GM23338 (cell line): ENCODE results near the gene XRRA1. TPM values are rescaled to one million over a fixed set of nuclear protein-coding genes. Genes with fewer than 3 reads are reported as not detected.

Experiments used
- ATAC-seq: fragments of 200-7000 bp; cut with Tn5 transposase; 3 replicates; pipeline ENCODE4 v1.9.1; 2020
- DNase-seq: peaks from one replicate; pipeline ENCODE4 v3.0.0-alpha.2; 2015; ENCODE audit warnings: low spot score
- H2AFZ ChIP-seq: fragments of 200-600 bp; sonication (generic); 2 replicates; pipeline ENCODE4 v1.8.0; 2016; ENCODE audit warnings: antibody characterized with exemption, mild to moderate bottlenecking, moderate library complexity
- H3F3A ChIP-seq: fragments of 200-600 bp; sonication (generic); replicated peaks from 2 replicates; pipeline ENCODE4 v1.8.0; 2017; ENCODE audit warnings: antibody characterized with exemption, mixed run types, low read depth
- H3K27ac ChIP-seq: fragments of 200-600 bp; sonication (generic); 2 replicates; pipeline ENCODE4 v1.6.1; 2016; ENCODE audit warnings: low read depth
- H3K27me3 ChIP-seq: fragments of 200-600 bp; sonication (generic); 2 replicates; pipeline ENCODE4 v1.8.0; 2016; ENCODE audit warnings: mild to moderate bottlenecking, mixed run types, moderate library complexity; ENCODE audit not compliant: insufficient read depth
- H3K36me3 ChIP-seq: fragments of 200-600 bp; sonication (generic); 2 replicates; pipeline ENCODE4 v1.8.0; 2016; ENCODE audit warnings: mild to moderate bottlenecking; ENCODE audit not compliant: insufficient read depth
- H3K4me1 ChIP-seq: fragments of 200-600 bp; sonication (generic); 2 replicates; pipeline ENCODE4 v1.8.0; 2016; ENCODE audit warnings: mild to moderate bottlenecking, moderate library complexity; ENCODE audit not compliant: insufficient read depth
- H3K4me2 ChIP-seq: fragments of 200-600 bp; sonication (generic); 2 replicates; pipeline ENCODE4 v1.7.1; 2017; ENCODE audit warnings: mixed run types
- H3K4me3 ChIP-seq: fragments of 200-600 bp; sonication (generic); 2 replicates; pipeline ENCODE4 v1.6.1; 2016; ENCODE audit warnings: mixed run types
- H3K79me2 ChIP-seq: fragments of 200-600 bp; sonication (generic); replicated peaks from 2 replicates; pipeline ENCODE4 v1.8.0; 2017; ENCODE audit warnings: mild to moderate bottlenecking; ENCODE audit not compliant: insufficient read depth
- H3K9me2 ChIP-seq: fragments of 200-600 bp; sonication (generic); 2 replicates; pipeline ENCODE4 v1.8.0; 2017; ENCODE audit not compliant: insufficient read depth
- H4K20me1 ChIP-seq: fragments of 200-600 bp; sonication (generic); replicated peaks from 2 replicates; pipeline ENCODE4 v1.8.0; 2017; ENCODE audit warnings: mild to moderate bottlenecking; ENCODE audit not compliant: insufficient read depth
- H3K27ac Mint-ChIP-seq: 2 replicates; pipeline ENCODE4 v1.8.0; 2020; ENCODE audit warnings: inconsistent platforms, mild to moderate bottlenecking, moderate library complexity, mixed read lengths
- H3K27me3 Mint-ChIP-seq: 3 replicates; pipeline ENCODE4 v1.8.0; 2022; ENCODE audit warnings: low read depth, mild to moderate bottlenecking, moderate library complexity, mixed read lengths, inconsistent platforms; ENCODE audit not compliant: insufficient read depth, poor library complexity
- H3K36me3 Mint-ChIP-seq: 3 replicates; pipeline ENCODE4 v1.8.0; 2021; ENCODE audit warnings: low read depth, mild to moderate bottlenecking, inconsistent platforms, moderate library complexity, mixed read lengths
- H3K4me1 Mint-ChIP-seq: 3 replicates; pipeline ENCODE4 v1.8.0; 2020; ENCODE audit warnings: mild to moderate bottlenecking, inconsistent platforms, mixed read lengths
- H3K4me3 Mint-ChIP-seq: 3 replicates; pipeline ENCODE4 v1.8.0; 2021; ENCODE audit warnings: moderate library complexity, mild to moderate bottlenecking, inconsistent platforms, mixed read lengths
- H3K9me3 Mint-ChIP-seq: 3 replicates; pipeline ENCODE4 v1.8.0; 2020; ENCODE audit warnings: moderate library complexity, mild to moderate bottlenecking, inconsistent platforms, mixed read lengths
- CREB1 ChIP-seq: fragments of 250-450 bp; sonication (Bioruptor Pico); IDR thresholded peaks from 2 replicates; pipeline ENCODE4 v1.5.0; 2020; ENCODE audit warnings: low read depth, mild to moderate bottlenecking, moderate library complexity
- EZH2 ChIP-seq: fragments of 200-600 bp; sonication (generic); IDR thresholded peaks from one replicate; pipeline ENCODE4 v1.8.0; 2017; ENCODE audit warnings: antibody characterized with exemption, mild to moderate bottlenecking, low read depth; ENCODE audit not compliant: unreplicated experiment
- EZH2phosphoT487 ChIP-seq: fragments of 200-600 bp; sonication (generic); IDR thresholded peaks from one replicate; pipeline ENCODE4 v1.8.1; 2018; ENCODE audit warnings: antibody characterized with exemption; ENCODE audit not compliant: unreplicated experiment
- JUNB ChIP-seq: IDR thresholded peaks from one replicate; pipeline ENCODE4 v1.6.1; 2016; ENCODE audit warnings: antibody characterized with exemption; ENCODE audit not compliant: unreplicated experiment
- NANOG ChIP-seq: IDR thresholded peaks from 2 replicates; pipeline ENCODE4 v1.6.1; 2016; ENCODE audit warnings: antibody characterized with exemption, borderline replicate concordance
- POLR2AphosphoS5 ChIP-seq: IDR thresholded peaks from 2 replicates; pipeline ENCODE4 v1.6.1; 2016; ENCODE audit warnings: antibody characterized with exemption, low read depth
- STAT1 ChIP-seq: IDR thresholded peaks from one replicate; pipeline ENCODE4 v1.6.1; 2016; ENCODE audit warnings: antibody characterized with exemption; ENCODE audit not compliant: unreplicated experiment
- ZNF114 ChIP-seq: fragments of 250-450 bp; sonication (Bioruptor Pico); IDR thresholded peaks from 2 replicates; pipeline ENCODE4 v1.5.0; 2020; ENCODE audit warnings: mild to moderate bottlenecking, moderate library complexity
- ZNF331 ChIP-seq: fragments of 250-450 bp; sonication (Bioruptor Pico); IDR thresholded peaks from 2 replicates; pipeline ENCODE4 v1.5.0; 2020; ENCODE audit warnings: low read depth, mild to moderate bottlenecking, moderate library complexity
- polyA plus RNA-seq: library from polyadenylated mRNA; unstranded; fragments of >200 nt; fragmentation: Nextera tagmentation; extraction: Ambion mirVana; gene quantifications from 2 replicates; pipeline ENCODE4 v1.2.1, GENCODE V29; 2016
- total RNA-seq: library from RNA; depleted of rRNA; stranded (reverse); fragments of >200 nt; shearing (Covaris generic); gene quantifications from 2 replicates; pipeline ENCODE4 v1.2.3, GENCODE V29; 2014
- TF ChIP-seq, protein P1 (sequence below): IDR thresholded peaks from one replicate; pipeline ENCODE4 v1.6.1; 2018; ENCODE audit warnings: antibody characterized with exemption; ENCODE audit not compliant: unreplicated experiment
- TF ChIP-seq, protein P2 (sequence below), 2 experiments: fragments of 200-600 bp in 1 of 2; sonication (generic) in 1 of 2; conservative IDR thresholded peaks; 2 replicates each; pipeline versions ENCODE4 v1.5.1 to v1.6.1; 2016 to 2017; ENCODE audit warnings: antibody characterized with exemption in 2 of 2, low read depth in 2 of 2, mild to moderate bottlenecking in 2 of 2, moderate library complexity in 1 of 2
- TF ChIP-seq, protein P3 (sequence below): IDR thresholded peaks from 2 replicates; pipeline ENCODE4 v1.6.1; 2016; ENCODE audit warnings: antibody characterized with exemption
- TF ChIP-seq, protein P4 (sequence below): fragments of 250-450 bp; sonication (Bioruptor Pico); IDR thresholded peaks from 2 replicates; pipeline ENCODE4 v1.5.0; 2020; ENCODE audit warnings: mild to moderate bottlenecking, moderate library complexity

XRRA1 gene
- total and polyA plus RNA-seq, 2 experiments from 2014 or later: 4.9 to 5.4 TPM

DNA sequence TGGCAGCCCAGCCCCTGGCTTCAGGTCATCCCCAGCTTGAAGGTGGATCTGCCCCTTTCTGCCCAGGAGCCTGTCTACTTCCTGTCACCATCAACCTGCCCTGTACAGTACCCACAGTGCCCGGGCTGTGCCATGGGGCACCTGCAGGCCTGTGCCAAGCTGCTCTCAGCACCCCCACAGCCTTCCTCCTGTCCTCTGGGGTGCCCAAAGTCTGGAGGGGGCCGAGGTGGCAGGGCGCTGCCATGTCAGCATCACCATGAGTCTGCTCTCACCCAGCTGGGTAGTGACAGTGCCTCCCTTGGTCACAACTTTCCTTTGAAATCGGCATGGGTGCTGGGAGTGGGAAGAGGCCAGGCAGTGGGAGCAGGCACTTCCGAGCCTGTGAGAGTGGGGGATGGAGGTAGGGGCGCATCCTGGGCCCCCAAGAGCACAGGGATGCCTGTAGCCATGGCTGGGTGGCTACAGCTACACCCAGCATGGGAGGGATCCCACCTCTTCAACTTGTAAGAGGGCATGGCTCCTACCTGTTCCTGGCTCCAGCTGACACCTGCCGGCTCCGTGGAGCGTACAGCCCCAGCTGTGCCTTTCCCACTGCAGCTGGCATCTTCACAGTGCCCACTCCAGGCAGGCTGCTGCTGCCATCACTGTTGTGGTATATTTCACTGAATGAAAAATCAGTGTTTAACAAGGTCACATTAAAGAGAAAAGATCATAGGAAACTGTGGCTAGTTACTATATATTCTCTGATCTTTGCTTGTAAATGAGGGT lies 157.4 kb downstream of the XRRA1 start:
- Histone ChIP-seq H2AFZ (no peak overlapping the region), H3K27me3 (no peaks in the 10 kb centered on the region), H3K4me3 (no peak overlapping the region), H3K9me2 (no peaks in the 10 kb centered on the region), H3K36me3 (peaks cover 8% of the 10 kb centered on the region; the same call in 1 of the 2 replicates), H3F3A (no peaks in the 10 kb centered on the region), H4K20me1 (no peaks in the 10 kb centered on the region; the same call in 1 of the 2 replicates), H3K4me2 (no peak overlapping the region), H3K79me2 (peaks cover 20% of the 10 kb centered on the region), H3K27ac (no peak overlapping the region), H3K4me1 (no peaks in the 10 kb centered on the region)
- H3K36me3 Mint-ChIP-seq: peaks cover 58% of the 10 kb centered on the region
- no peak for ATAC-seq
- no peaks in the 10 kb centered on the region for H3K27me3 Mint-ChIP-seq
- TF ChIP-seq EZH2 (no peak), STAT1 (no peak), ZNF114 (CRISPR knock-in tag) (no peak), ZNF331 (CRISPR knock-in tag) (no peak), EZH2phosphoT487 (no peak), NANOG (no peak), JUNB (no peak), POLR2AphosphoS5 (no peak), CREB1 (CRISPR knock-in tag) (no peak)
- TF ChIP-seq, protein P1, sequence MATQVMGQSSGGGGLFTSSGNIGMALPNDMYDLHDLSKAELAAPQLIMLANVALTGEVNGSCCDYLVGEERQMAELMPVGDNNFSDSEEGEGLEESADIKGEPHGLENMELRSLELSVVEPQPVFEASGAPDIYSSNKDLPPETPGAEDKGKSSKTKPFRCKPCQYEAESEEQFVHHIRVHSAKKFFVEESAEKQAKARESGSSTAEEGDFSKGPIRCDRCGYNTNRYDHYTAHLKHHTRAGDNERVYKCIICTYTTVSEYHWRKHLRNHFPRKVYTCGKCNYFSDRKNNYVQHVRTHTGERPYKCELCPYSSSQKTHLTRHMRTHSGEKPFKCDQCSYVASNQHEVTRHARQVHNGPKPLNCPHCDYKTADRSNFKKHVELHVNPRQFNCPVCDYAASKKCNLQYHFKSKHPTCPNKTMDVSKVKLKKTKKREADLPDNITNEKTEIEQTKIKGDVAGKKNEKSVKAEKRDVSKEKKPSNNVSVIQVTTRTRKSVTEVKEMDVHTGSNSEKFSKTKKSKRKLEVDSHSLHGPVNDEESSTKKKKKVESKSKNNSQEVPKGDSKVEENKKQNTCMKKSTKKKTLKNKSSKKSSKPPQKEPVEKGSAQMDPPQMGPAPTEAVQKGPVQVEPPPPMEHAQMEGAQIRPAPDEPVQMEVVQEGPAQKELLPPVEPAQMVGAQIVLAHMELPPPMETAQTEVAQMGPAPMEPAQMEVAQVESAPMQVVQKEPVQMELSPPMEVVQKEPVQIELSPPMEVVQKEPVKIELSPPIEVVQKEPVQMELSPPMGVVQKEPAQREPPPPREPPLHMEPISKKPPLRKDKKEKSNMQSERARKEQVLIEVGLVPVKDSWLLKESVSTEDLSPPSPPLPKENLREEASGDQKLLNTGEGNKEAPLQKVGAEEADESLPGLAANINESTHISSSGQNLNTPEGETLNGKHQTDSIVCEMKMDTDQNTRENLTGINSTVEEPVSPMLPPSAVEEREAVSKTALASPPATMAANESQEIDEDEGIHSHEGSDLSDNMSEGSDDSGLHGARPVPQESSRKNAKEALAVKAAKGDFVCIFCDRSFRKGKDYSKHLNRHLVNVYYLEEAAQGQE: no peak
- TF ChIP-seq, protein P2, sequence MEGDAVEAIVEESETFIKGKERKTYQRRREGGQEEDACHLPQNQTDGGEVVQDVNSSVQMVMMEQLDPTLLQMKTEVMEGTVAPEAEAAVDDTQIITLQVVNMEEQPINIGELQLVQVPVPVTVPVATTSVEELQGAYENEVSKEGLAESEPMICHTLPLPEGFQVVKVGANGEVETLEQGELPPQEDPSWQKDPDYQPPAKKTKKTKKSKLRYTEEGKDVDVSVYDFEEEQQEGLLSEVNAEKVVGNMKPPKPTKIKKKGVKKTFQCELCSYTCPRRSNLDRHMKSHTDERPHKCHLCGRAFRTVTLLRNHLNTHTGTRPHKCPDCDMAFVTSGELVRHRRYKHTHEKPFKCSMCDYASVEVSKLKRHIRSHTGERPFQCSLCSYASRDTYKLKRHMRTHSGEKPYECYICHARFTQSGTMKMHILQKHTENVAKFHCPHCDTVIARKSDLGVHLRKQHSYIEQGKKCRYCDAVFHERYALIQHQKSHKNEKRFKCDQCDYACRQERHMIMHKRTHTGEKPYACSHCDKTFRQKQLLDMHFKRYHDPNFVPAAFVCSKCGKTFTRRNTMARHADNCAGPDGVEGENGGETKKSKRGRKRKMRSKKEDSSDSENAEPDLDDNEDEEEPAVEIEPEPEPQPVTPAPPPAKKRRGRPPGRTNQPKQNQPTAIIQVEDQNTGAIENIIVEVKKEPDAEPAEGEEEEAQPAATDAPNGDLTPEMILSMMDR (conservative IDR thresholded peaks at IDR 0.05; ENCODE audit: low read depth in 2 of 2): no peak
- TF ChIP-seq, protein P3, sequence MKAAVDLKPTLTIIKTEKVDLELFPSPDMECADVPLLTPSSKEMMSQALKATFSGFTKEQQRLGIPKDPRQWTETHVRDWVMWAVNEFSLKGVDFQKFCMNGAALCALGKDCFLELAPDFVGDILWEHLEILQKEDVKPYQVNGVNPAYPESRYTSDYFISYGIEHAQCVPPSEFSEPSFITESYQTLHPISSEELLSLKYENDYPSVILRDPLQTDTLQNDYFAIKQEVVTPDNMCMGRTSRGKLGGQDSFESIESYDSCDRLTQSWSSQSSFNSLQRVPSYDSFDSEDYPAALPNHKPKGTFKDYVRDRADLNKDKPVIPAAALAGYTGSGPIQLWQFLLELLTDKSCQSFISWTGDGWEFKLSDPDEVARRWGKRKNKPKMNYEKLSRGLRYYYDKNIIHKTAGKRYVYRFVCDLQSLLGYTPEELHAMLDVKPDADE: no peak
- TF ChIP-seq, protein P4, sequence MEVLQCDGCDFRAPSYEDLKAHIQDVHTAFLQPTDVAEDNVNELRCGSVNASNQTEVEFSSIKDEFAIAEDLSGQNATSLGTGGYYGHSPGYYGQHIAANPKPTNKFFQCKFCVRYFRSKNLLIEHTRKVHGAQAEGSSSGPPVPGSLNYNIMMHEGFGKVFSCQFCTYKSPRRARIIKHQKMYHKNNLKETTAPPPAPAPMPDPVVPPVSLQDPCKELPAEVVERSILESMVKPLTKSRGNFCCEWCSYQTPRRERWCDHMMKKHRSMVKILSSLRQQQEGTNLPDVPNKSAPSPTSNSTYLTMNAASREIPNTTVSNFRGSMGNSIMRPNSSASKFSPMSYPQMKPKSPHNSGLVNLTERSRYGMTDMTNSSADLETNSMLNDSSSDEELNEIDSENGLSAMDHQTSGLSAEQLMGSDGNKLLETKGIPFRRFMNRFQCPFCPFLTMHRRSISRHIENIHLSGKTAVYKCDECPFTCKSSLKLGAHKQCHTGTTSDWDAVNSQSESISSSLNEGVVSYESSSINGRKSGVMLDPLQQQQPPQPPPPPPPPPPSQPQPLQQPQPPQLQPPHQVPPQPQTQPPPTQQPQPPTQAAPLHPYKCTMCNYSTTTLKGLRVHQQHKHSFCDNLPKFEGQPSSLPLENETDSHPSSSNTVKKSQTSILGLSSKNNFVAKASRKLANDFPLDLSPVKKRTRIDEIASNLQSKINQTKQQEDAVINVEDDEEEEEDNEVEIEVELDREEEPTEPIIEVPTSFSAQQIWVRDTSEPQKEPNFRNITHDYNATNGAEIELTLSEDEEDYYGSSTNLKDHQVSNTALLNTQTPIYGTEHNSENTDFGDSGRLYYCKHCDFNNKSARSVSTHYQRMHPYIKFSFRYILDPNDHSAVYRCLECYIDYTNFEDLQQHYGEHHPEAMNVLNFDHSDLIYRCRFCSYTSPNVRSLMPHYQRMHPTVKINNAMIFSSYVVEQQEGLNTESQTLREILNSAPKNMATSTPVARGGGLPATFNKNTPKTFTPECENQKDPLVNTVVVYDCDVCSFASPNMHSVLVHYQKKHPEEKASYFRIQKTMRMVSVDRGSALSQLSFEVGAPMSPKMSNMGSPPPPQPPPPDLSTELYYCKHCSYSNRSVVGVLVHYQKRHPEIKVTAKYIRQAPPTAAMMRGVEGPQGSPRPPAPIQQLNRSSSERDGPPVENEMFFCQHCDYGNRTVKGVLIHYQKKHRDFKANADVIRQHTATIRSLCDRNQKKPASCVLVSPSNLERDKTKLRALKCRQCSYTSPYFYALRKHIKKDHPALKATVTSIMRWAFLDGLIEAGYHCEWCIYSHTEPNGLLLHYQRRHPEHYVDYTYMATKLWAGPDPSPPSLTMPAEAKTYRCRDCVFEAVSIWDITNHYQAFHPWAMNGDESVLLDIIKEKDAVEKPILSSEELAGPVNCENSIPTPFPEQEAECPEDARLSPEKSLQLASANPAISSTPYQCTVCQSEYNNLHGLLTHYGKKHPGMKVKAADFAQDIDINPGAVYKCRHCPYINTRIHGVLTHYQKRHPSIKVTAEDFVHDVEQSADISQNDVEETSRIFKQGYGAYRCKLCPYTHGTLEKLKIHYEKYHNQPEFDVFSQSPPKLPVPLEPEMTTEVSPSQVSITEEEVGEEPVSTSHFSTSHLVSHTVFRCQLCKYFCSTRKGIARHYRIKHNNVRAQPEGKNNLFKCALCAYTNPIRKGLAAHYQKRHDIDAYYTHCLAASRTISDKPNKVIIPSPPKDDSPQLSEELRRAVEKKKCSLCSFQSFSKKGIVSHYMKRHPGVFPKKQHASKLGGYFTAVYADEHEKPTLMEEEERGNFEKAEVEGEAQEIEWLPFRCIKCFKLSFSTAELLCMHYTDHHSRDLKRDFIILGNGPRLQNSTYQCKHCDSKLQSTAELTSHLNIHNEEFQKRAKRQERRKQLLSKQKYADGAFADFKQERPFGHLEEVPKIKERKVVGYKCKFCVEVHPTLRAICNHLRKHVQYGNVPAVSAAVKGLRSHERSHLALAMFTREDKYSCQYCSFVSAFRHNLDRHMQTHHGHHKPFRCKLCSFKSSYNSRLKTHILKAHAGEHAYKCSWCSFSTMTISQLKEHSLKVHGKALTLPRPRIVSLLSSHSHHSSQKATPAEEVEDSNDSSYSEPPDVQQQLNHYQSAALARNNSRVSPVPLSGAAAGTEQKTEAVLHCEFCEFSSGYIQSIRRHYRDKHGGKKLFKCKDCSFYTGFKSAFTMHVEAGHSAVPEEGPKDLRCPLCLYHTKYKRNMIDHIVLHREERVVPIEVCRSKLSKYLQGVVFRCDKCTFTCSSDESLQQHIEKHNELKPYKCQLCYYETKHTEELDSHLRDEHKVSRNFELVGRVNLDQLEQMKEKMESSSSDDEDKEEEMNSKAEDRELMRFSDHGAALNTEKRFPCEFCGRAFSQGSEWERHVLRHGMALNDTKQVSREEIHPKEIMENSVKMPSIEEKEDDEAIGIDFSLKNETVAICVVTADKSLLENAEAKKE (CRISPR knock-in tag): no peak
- no peak overlapping the region for H3K27ac Mint-ChIP-seq
- DNase-seq: no peak
- 0 out of 3 replicates have a peak, but pooled peaks cover 5% of the 10 kb centered on the region for H3K9me3 Mint-ChIP-seq
- no peak overlapping the region for H3K4me3 Mint-ChIP-seq
- H3K4me1 Mint-ChIP-seq: peaks cover 6% of the 10 kb centered on the region
